ENCODE measurements around the gene CIB2. TPM values are rescaled to one million over a fixed set of nuclear protein-coding genes. Genes with fewer than 3 reads are reported as not detected.

Gene CIB2
- polyA plus RNA-seq, 1 of the 3 experiments (the other 2 are of a cell fraction): 39.6 TPM

DNA sequence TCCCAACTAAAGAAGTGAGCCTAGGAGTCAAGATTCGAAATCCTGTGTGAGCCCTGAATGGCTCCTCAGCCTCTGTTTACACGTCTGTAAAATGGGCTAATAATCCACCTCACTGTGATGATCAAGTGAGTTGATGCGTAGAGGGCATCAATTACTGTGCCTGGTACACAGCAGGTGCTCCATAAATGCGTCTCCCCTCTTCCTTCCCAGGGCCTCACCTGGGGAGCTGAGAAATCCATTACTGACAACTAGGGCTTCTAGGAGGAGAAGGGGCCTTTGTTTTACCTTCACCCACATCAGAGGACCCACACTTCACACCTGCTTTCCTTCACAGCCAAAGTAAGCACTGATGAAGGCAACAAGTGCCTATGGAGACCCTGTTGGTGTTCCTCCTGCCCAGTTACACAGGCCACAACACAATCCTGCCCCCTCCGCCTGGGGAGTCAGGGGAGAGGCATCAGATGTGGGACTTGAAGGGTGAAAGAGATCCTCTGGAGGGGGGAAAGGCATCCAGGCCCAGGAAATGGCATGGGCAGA lies 1.4 kb downstream of the CIB2 start:
- no peaks in the 10 kb centered on the region for H3K9me2 ChIP-seq
- no peak overlapping the region for H3K4me2 ChIP-seq
- peaks cover 6% of the 10 kb centered on the region for H3F3A ChIP-seq (replicated peaks; ENCODE audit: insufficient read depth)
- H3K9ac ChIP-seq: no peak overlapping the region
- no peaks in the 10 kb centered on the region for H3K27me3 ChIP-seq (ENCODE audit: insufficient read depth)
- WGBS (ENCODE audit: low lambda C conversion rate): 75% methylated on average over 3 of the region's 5 CpGs
- H3K9me3 ChIP-seq: no peaks in the 10 kb centered on the region
- peaks cover 0 to 7% of the 10 kb centered on the region in 2 experiments; a peak in 1 of 4 replicates for H3K4me1 ChIP-seq (ENCODE audit: control insufficient read depth in 1 of 2, insufficient read depth in 2 of 2, low read depth in 1 of 2, low read length in 1 of 2)
- DNase-seq: no peak
- no peak overlapping the region for H3K4me3 ChIP-seq (ENCODE audit: low read depth in 2 of 2, low read length in 1 of 2)
- no peak overlapping the region for H2AFZ ChIP-seq (ENCODE audit: low read depth)
- TF ChIP-seq CHD2 (IDR thresholded peaks at IDR 0.05; ENCODE audit: low read length, partially characterized antibody) (no peak), FOSL2 (IDR thresholded peaks at IDR 0.05; ENCODE audit: borderline replicate concordance, low read depth) (no peak), RFX5 (IDR thresholded peaks at IDR 0.05; ENCODE audit: low read length) (no peak), ELF1 (IDR thresholded peaks at IDR 0.05) (no peak), RXRA (IDR thresholded peaks at IDR 0.05; ENCODE audit: borderline replicate concordance, low read depth) (no peak), JUND (IDR thresholded peaks at IDR 0.05) (no peak), NFIC (IDR thresholded peaks at IDR 0.05; ENCODE audit: borderline replicate concordance) (no peak), TEAD4 (IDR thresholded peaks at IDR 0.05; ENCODE audit: borderline replicate concordance, insufficient read depth) (no peak)
- TF ChIP-seq, protein P1, sequence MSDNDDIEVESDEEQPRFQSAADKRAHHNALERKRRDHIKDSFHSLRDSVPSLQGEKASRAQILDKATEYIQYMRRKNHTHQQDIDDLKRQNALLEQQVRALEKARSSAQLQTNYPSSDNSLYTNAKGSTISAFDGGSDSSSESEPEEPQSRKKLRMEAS (IDR thresholded peaks at IDR 0.05; ENCODE audit: low read depth): no peak
- TF ChIP-seq, protein P2, sequence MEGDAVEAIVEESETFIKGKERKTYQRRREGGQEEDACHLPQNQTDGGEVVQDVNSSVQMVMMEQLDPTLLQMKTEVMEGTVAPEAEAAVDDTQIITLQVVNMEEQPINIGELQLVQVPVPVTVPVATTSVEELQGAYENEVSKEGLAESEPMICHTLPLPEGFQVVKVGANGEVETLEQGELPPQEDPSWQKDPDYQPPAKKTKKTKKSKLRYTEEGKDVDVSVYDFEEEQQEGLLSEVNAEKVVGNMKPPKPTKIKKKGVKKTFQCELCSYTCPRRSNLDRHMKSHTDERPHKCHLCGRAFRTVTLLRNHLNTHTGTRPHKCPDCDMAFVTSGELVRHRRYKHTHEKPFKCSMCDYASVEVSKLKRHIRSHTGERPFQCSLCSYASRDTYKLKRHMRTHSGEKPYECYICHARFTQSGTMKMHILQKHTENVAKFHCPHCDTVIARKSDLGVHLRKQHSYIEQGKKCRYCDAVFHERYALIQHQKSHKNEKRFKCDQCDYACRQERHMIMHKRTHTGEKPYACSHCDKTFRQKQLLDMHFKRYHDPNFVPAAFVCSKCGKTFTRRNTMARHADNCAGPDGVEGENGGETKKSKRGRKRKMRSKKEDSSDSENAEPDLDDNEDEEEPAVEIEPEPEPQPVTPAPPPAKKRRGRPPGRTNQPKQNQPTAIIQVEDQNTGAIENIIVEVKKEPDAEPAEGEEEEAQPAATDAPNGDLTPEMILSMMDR (IDR thresholded peaks at IDR 0.05): no peak
- TF ChIP-seq, protein P3, sequence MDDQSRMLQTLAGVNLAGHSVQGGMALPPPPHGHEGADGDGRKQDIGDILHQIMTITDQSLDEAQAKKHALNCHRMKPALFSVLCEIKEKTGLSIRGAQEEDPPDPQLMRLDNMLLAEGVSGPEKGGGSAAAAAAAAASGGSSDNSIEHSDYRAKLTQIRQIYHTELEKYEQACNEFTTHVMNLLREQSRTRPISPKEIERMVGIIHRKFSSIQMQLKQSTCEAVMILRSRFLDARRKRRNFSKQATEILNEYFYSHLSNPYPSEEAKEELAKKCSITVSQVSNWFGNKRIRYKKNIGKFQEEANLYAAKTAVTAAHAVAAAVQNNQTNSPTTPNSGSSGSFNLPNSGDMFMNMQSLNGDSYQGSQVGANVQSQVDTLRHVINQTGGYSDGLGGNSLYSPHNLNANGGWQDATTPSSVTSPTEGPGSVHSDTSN (IDR thresholded peaks at IDR 0.05): no peak
- CTCF ChIA-PET: interaction anchor here (1.1 to 8.4 kb wide), 8 partner anchors 8 to 170 kb away, joined by 4 to 72 read pairs (median 18); no protein-coding TSS in a partner anchor
- H4K20me1 ChIP-seq (ENCODE audit: insufficient read depth): no peaks in the 10 kb centered on the region
- no peaks in the 10 kb centered on the region for H3K36me3 ChIP-seq (replicated peaks in 1 of 2; ENCODE audit: control insufficient read depth in 1 of 2, insufficient read depth in 2 of 2, low read length in 1 of 2)
- H3K27ac ChIP-seq (ENCODE audit: low read depth in 2 of 2, low read length in 1 of 2): no peak overlapping the region
- no peaks in the 10 kb centered on the region for H3K79me2 ChIP-seq (ENCODE audit: insufficient read depth)
- POLR2A ChIA-PET: no interaction called here

DNA sequence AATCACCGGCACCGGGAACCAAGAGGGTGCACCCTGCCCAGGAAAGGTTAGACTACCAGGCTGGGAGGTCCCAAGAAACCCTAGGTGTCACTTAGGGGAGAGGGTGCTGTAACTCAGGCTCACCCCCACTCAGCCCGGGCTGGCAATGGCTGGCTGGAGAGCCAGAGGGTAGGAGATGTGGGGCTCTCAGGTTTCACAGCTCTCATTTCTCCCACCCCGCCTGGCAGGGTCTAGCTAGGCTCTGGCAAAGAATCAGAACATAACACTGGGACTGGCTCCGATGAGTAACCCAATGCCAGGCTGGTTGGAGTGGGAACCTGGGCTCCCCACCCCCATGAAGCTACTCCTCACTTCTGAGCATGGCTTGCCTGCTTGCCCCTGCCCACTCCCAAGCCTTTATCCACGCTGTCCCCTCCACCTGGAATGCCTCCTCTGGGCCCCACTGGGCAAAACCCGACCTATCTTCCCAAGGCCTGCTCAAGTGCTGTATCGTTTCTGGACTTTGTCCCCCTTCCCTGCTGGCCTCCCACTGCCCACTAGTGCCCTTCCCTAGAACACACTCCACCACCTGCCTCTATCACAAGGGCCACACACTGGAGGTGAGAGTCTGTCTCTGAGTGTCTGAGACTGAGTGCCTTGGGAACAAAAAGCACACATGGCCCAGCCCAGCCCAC lies 2.0 kb downstream of the CIB2 start:
- no peaks in the 10 kb centered on the region for H3K27me3 ChIP-seq (ENCODE audit: insufficient read depth)
- H3K4me1 ChIP-seq (ENCODE audit: control insufficient read depth in 1 of 2, insufficient read depth in 2 of 2, low read depth in 1 of 2, low read length in 1 of 2): peaks cover 0 to 7% of the 10 kb centered on the region in 2 experiments; a peak in 1 of 4 replicates
- no peak overlapping the region for H3K4me3 ChIP-seq (ENCODE audit: low read depth in 2 of 2, low read length in 1 of 2)
- H3K27ac ChIP-seq (ENCODE audit: low read depth in 2 of 2, low read length in 1 of 2): no peak overlapping the region
- H3K4me2 ChIP-seq: no peak overlapping the region
- H3K36me3 ChIP-seq (replicated peaks in 1 of 2; ENCODE audit: control insufficient read depth in 1 of 2, insufficient read depth in 2 of 2, low read length in 1 of 2): no peaks in the 10 kb centered on the region
- 70% methylated on average over 8 of the region's 8 CpGs for WGBS (ENCODE audit: low lambda C conversion rate)
- peak; percentile 28; the same call in 1 of the 2 replicates for TF ChIP-seq NFIC (IDR thresholded peaks at IDR 0.05; ENCODE audit: borderline replicate concordance)
- TF ChIP-seq GATA2 (CRISPR knock-in tag; IDR thresholded peaks at IDR 0.05): no peak
- no peak for TF ChIP-seq RCOR1 (IDR thresholded peaks at IDR 0.05; ENCODE audit: low read length)
- no peak overlapping the region for H2AFZ ChIP-seq (ENCODE audit: low read depth)
- ChIA-PET CTCF (interaction anchor here (0.7 to 8.4 kb wide), 5 partner anchors 17 to 127 kb away, joined by 3 to 72 read pairs (median 24); no protein-coding TSS in a partner anchor), POLR2A (no interaction called here)
- H3K9ac ChIP-seq: no peak overlapping the region
- no peaks in the 10 kb centered on the region for H3K9me3 ChIP-seq
- peaks cover 6% of the 10 kb centered on the region for H3F3A ChIP-seq (replicated peaks; ENCODE audit: insufficient read depth)
- H4K20me1 ChIP-seq (ENCODE audit: insufficient read depth): no peaks in the 10 kb centered on the region
- no peaks in the 10 kb centered on the region for H3K79me2 ChIP-seq (ENCODE audit: insufficient read depth)
- no peaks in the 10 kb centered on the region for H3K9me2 ChIP-seq
- DNase-seq: no peak
